GM15510 (cell line): ENCODE data around the gene DDO.

Experiments
- POLR2A ChIP-seq: IDR thresholded peaks from 3 replicates; pipeline ENCODE4 v1.6.1; 2011; ENCODE audit warnings: borderline replicate concordance; ENCODE audit not compliant: insufficient read length; ENCODE audit errors: extremely low read depth

Gene DDO

DNA sequence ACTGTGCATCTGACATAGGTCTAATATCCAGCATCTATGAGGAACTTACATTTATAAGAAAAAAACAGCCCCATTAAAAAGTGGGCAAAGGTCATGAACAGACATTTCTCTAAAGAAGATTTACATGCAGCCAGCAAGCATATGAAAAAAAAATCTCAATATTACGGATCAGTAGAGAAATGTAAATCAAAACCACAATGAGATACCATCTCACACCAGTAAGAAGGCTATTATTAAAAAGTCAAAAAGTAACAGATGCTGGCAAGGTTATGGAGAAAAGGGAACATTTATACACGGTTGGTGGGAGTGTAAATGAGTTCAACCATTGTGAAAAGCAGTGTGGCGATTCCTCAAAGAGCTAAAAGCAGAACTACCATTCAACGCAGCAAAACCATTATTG is 70.3 kb downstream of the DDO start:
- no peak for TF ChIP-seq POLR2A

DNA sequence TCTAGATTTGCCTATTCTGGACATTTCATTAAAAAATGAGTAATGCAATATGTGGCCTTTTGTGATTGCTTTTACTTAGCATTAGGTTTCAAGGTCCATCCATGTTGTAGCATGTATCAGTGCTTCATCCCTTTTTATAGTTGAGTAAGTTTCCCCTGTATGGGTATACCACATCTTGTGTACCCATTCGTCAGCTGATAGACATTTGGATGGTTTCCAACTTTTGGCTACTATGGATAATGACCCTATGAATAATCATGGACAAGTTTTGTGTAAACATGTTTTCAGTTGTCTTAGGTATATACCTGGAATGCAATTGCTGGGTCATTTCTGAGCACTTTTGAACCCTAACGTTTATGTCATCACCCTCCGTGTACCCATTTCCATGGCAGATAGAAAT is 72.6 kb downstream of the DDO start:
- TF ChIP-seq POLR2A: no peak
